ENCODE results near the gene RSPH9.
"Not testable (repeated sequence)": the region's sequence is repeated elsewhere in the genome, so short reads cannot be mapped to it uniquely, and the experiment has no call there.

The RSPH9 gene

GRCh38 chr6:43689421-43689820, 44.6 kb downstream of the RSPH9 start:
- DNase-seq: no peak

- no peak for DNase-seq
These were observed 50.6 kb downstream of the RSPH9 start for GRCh38 chr6:43695215-43695966.

- DNase-seq: no peak
These were observed 51.1 kb downstream of the RSPH9 start for GRCh38 chr6:43695967-43696291.

DNA sequence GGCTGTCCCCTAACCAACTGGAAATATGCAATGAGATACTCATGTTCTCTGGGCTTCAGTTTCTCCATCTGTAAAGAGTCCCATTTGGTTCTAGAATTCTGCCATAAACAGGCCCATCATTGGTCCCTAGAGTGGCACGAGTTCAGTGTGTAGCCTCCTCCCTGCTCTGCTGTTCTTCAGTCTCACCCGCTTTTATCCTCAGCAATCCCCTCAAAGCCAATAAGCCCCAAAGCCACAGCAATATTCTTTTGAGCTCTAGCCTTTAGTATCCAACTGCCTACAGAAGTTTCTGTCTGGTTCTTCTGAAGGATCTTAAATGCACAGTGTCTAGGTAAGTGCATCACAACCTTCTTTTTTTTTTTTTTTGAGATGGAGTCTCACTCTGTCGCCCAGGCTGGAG, 52.6 kb downstream of the RSPH9 start:
- DNase-seq: no peak

- DNase-seq: no peak
These were observed 53.9 kb downstream of the RSPH9 start for GRCh38 chr6:43698584-43699349.

- DNase-seq: no peak
These were observed 54.8 kb downstream of the RSPH9 start for GRCh38 chr6:43699564-43700186.

DNA sequence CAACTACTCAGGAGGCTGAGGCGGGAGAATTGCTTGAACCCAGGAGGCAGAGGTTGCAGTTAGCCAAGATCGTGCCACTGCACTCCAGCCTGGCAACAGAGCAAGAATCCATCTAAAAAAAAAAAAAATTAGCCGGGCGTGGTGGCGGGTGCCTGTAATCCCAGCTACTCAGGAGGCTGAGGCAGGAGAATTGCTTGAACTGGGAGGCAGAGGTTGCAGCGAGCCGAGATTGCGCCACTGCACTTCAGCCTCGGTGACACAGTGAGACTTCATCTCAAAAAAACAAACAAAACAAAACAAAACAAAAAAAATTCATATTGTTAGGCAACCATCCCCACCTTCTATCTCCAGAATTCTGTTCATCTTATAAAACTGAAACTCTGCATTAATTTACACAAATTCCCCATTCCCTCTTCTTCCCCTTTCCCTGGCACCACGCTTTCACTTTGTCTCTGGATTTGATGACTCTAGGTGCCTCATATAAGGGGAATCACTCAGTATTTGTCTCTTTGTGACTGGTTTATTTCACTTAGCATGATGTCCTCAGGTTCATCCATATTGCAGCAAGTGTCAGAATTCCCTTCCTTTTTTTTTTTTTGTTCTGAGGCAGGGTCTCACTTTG, 56.2 kb downstream of the RSPH9 start:
- not testable (repeated sequence) for DNase-seq

DNA sequence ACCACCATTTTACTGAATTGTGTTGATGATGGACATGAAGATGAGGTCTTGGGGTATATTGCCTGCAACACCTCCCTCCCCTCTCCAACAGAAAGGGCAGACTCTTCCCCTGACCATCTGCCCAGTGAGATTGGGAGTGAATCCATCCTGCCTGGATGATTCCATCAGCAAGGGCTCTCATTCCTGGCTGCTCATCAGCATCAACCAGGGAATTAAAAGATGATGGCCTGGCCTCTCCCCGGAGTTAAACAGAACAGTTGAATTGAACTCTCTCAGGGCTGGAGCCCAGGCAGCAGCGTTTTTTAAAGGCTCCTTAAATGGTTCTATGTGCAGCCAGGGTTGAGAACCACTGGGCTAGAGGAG, 57.3 kb downstream of the RSPH9 start:
- DNase-seq: no peak

DNA sequence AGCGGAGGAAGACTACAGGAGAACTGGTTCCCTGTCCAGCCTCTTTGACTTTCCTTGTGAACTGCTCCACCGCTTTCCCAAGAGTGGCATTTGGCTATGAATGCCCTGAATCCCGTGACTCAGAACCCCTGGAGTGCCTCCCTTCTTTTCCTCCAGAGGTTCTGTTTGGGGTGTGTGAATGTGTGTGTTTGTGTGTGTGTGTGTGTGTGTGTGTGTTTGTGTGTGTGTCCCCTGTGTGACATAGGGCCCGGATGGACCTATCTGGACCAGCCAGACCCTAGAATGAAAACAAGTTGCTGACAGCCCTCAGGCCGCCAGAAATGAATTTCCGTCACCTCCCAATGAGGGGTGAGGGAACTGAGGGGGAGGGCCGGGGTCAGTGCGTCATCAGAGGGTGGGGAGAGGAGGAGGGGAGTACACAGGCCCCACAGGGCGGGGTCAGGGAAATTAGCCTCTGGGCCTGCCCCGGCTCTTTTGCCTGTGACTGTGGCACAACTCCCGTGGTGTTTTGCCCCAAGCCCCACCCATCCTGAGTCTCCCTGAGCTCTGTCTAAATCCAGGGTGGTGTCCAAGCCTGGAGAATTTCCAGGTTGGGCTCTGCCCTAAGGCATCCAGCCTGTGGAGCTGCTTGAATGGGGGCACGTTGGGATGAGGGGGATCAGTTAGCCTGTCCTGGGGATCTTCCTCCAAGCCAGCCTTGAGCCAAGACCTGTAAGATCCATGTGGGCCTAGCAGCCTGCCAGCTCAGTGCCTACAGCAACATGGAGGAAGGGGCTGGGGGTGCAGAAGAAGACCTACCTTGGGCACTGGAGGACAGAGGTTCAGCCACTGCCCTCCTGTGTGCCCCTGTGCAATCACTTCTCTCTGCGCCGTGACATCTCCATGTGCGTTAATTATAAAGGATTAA, 58.0 kb downstream of the RSPH9 start:
- DNase-seq: no peak

DNA sequence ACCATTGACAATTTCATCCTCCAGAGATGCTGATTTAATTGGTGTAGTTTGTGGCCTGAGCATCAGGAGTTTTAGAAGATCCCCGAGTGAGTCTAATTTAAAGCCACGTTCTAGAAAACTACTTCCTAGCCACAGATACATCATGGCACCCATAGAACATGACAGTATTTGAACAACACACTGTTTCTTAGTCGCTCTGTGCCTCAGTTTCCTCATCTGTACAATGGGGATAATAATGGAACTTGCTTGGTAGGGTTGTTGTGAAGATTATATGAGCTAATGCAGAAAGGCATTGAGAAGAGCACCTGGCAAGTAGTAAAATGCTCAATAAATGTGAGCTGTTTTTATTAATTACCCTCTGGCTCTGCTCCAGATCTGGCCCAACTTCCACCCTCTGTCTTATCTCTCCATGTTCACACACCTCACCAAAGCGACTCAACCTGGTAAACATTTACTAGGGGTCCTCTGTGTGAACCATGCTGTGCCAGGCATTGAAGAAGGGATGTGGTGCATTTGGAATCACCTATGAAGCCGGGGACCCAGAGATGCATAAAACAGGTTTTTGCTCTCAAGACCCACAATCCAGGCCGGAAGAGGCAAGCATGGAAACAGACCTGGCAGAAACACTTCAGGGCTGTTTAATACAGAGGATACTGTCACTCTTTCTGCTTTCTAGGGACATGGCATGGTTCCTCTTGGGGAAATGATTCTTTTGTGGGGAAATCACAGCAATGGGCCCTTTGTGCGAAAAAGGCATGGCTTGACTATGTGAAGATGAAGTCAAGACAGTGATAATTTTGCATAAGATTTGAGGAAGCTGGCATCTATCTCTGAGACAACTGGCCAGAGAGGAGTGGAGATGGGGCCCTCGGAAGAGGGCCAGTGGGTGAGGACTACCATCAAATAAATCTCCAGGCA, 58.9 kb downstream of the RSPH9 start:
- no peak for DNase-seq

DNA sequence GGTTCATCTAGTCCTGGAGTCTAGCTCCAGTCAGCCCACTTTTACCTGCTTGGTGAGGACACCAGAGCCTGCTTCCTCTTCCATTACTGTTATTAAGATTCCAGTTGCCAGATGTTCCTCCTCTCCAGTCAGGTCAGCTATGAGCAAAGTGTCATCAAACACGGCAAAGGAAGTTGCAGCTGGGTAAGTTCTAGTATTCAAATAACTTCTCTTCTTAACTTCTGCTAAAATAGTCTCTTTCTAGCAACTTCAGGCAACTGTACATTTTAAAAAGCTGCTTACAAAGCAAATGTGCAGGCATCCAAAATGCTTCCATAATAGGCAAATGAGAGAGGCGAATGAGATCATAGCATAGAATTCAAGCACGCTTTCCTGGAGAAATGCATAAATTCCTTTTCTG, 61.2 kb downstream of the RSPH9 start:
- DNase-seq: no peak

GRCh38 chr6:43706788-43707187, 62.0 kb downstream of the RSPH9 start:
- no peak for DNase-seq

GRCh38 chr6:43707269-43707668, 62.4 kb downstream of the RSPH9 start:
- no peak for DNase-seq

GRCh38 chr6:43707767-43708166, 62.9 kb downstream of the RSPH9 start:
- no peak for DNase-seq

GRCh38 chr6:43708860-43709653, 64.2 kb downstream of the RSPH9 start:
- DNase-seq: no peak

DNA sequence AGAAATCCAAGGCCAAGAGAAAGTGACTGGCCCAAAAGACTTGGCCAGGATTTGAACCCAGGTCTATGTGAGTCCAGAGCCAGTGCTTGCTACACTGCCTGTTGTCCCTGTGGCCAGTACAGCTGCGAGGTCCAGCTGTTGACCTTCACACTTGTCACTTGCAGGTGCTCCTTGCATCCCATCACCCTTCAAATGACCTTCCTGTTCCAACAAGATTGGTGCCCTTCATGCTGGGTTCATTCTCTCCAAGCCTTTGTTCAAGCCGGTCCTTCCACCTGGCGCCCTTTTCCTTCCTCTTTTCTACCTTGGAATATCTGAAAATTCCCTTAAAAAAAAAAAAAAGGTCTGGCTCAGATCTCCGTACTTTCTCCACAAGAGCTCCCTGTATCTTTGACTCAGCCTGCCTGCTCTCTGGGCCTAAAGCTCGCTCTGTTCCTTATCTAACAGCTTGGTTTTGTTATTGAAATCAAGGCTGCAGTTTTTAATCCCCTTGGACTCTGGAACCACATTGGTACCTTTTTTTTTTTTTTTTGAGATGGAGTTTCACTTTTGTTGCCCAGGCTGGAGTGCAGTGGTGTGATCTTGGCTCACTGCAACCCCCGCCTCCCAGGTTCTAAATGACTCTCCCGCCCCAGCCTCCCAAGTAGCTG, 64.9 kb downstream of the RSPH9 start:
- DNase-seq: no peak

- no peak for DNase-seq
These were observed 65.7 kb downstream of the RSPH9 start for GRCh38 chr6:43710576-43710975.

- DNase-seq: no peak
These were observed 67.7 kb downstream of the RSPH9 start for GRCh38 chr6:43712579-43712978.

- no peak for DNase-seq
These were observed 68.9 kb downstream of the RSPH9 start for GRCh38 chr6:43713643-43714310.
